HCT116 (cell line): ENCODE results near the gene CAMK2N1. TPM values are rescaled to one million over a fixed set of nuclear protein-coding genes. Genes with fewer than 3 reads are reported as not detected.

Experiments used
- ATAC-seq: fragments of 200-7000 bp; cut with Tn5 transposase; 2 replicates; pipeline ENCODE4 v1.9.1; 2020; ENCODE audit warnings: mild to moderate bottlenecking, moderate library complexity
- BruUV-seq: library from RNA; stranded (reverse); fragments of 400-500 nt; replicated peaks from 2 replicates; lab custom pipeline; 2021; lab: Mats Ljungman, UMichigan
- CTCF ChIA-PET: fragments of 300-600 bp; sonication (Branson Sonifier 250); formaldehyde crosslinking; loops from one replicate; lab custom pipeline; 2021; ENCODE audit warnings: antibody characterized with exemption; lab: Charles Lee
- POLR2A ChIA-PET: fragments of 300-600, 350-600 bp; sonication (Branson Sonifier 250); formaldehyde crosslinking; loops from one replicate; lab custom pipeline; 2021; ENCODE audit warnings: antibody characterized with exemption; lab: Charles Lee
- RAD21 ChIA-PET, 2 experiments: fragments of 300-600 bp; sonication (Branson Sonifier 250); formaldehyde crosslinking; loops; one replicate each; lab custom pipeline; 2023; ENCODE audit warnings: low total read pairs in 2 of 2; ENCODE audit not compliant: uncharacterized antibody in 2 of 2, unreplicated experiment in 2 of 2, low non-redundant PET in 1 of 2; lab: Charles Lee
- DNase-seq: peaks from one replicate; pipeline ENCODE4 v3.0.0-alpha.2; 2010; ENCODE audit warnings: low read depth, low spot score
- H2AFZ ChIP-seq: fragments of 200-600 bp; shearing (Covaris generic), sonication (generic); 2 replicates; pipeline ENCODE4 v1.6.1; 2017; ENCODE audit warnings: low read depth, mixed run types, mixed read lengths, antibody characterized with exemption, low read length; ENCODE audit not compliant: poor library complexity, severe bottlenecking
- H3K27ac ChIP-seq: 2 replicates; pipeline ENCODE4 v1.5.1; 2012; ENCODE audit warnings: low read depth, low read length
- H3K27me3 ChIP-seq: fragments of 200-600 bp; sonication (generic); 2 replicates; pipeline ENCODE4 v1.6.1; 2016; ENCODE audit warnings: mixed run types, low read length, mixed read lengths; ENCODE audit not compliant: insufficient read depth
- H3K36me3 ChIP-seq, 2 experiments: fragments of 200-500 bp in 1 of 2; fragments of 200-600 bp in 1 of 2; sonication (Bioruptor generic) in 1 of 2; sonication (generic) in 1 of 2; 2 replicates each; pipeline versions ENCODE4 v1.5.1 to v1.6.1; 2014 to 2016; ENCODE audit warnings: low read length in 2 of 2, inconsistent platforms in 1 of 2, mixed read lengths in 1 of 2, mixed run types in 1 of 2; ENCODE audit not compliant: insufficient read depth in 2 of 2, control insufficient read depth in 1 of 2
- H3K4me1 ChIP-seq, 2 experiments: fragments of 200-600 bp in 1 of 2; sonication (generic) in 1 of 2; 2 replicates each; pipeline versions ENCODE4 v1.5.1 to v1.6.1; 2012 to 2017; ENCODE audit warnings: low read length in 2 of 2, inconsistent platforms in 1 of 2, mild to moderate bottlenecking in 1 of 2, mixed read lengths in 1 of 2, mixed run types in 1 of 2, moderate library complexity in 1 of 2; ENCODE audit not compliant: insufficient read depth in 2 of 2, control insufficient read depth in 1 of 2
- H3K4me2 ChIP-seq: fragments of 200-600 bp; sonication (generic); 2 replicates; pipeline ENCODE4 v1.6.1; 2017; ENCODE audit warnings: mixed run types, low read length, mixed read lengths
- H3K4me3 ChIP-seq, 2 experiments: fragments of 200-600 bp in 1 of 2; sonication (generic) in 1 of 2; replicated peaks in 1 of 2; 2 replicates each; pipeline ENCODE4 v1.5.1; 2011 to 2016; ENCODE audit warnings: low read length in 2 of 2, control low read depth in 1 of 2, low read depth in 1 of 2, mild to moderate bottlenecking in 1 of 2, mixed read lengths in 1 of 2, mixed run types in 1 of 2
- H3K79me2 ChIP-seq: fragments of 200-600 bp; sonication (generic); 2 replicates; pipeline ENCODE4 v1.6.1; 2017; ENCODE audit warnings: mild to moderate bottlenecking, mixed run types, low read length, moderate library complexity, mixed read lengths; ENCODE audit not compliant: insufficient read depth
- H3K9ac ChIP-seq: fragments of 200-600 bp; sonication (generic); 2 replicates; pipeline ENCODE4 v1.6.1; 2016; ENCODE audit warnings: low read length, mixed read lengths
- H3K9me2 ChIP-seq: fragments of 200-600 bp; sonication (generic), shearing (Covaris generic); 2 replicates; pipeline ENCODE4 v1.6.1; 2017; ENCODE audit warnings: mixed run types, mild to moderate bottlenecking, moderate library complexity; ENCODE audit not compliant: insufficient read depth
- H3K9me3 ChIP-seq, 2 experiments: fragments of 200-500 bp in 1 of 2; fragments of 200-600 bp in 1 of 2; sonication (Bioruptor generic) in 1 of 2; sonication (generic) in 1 of 2; 2 replicates each; pipeline ENCODE4 v1.6.1; 2014 to 2017; ENCODE audit warnings: low read length in 2 of 2, mixed read lengths in 2 of 2, inconsistent platforms in 1 of 2, low read depth in 1 of 2, mild to moderate bottlenecking in 1 of 2, mixed run types in 1 of 2, moderate library complexity in 1 of 2; ENCODE audit not compliant: control insufficient read depth in 1 of 2, insufficient read depth in 1 of 2
- H4K20me1 ChIP-seq: fragments of 200-600 bp; sonication (generic), shearing (Covaris generic); 2 replicates; pipeline ENCODE4 v1.6.1; 2017; ENCODE audit warnings: mixed run types, mild to moderate bottlenecking, moderate library complexity; ENCODE audit not compliant: insufficient read depth
- CBX3 ChIP-seq: IDR thresholded peaks from 2 replicates; pipeline ENCODE4 v1.6.1; 2012; ENCODE audit warnings: low read depth
- CEBPB ChIP-seq: IDR thresholded peaks from 2 replicates; pipeline ENCODE4 v1.6.1; 2012; ENCODE audit warnings: low read depth
- CTCF ChIP-seq, 3 experiments: fragments of 200-600 bp in 1 of 3; sonication (generic) in 1 of 3; IDR thresholded peaks in 2 of 3; conservative IDR thresholded peaks in 1 of 3; 2 replicates each; pipeline ENCODE4 v1.5.1; 2012 to 2017; ENCODE audit warnings: low read depth in 2 of 3, low read length in 2 of 3, antibody characterized with exemption in 1 of 3, borderline replicate concordance in 1 of 3, control low read depth in 1 of 3, mild to moderate bottlenecking in 1 of 3, mixed read lengths in 1 of 3, mixed run types in 1 of 3, moderate library complexity in 1 of 3; ENCODE audit not compliant: insufficient read depth in 1 of 3
- EGR1 ChIP-seq: IDR thresholded peaks from 2 replicates; pipeline ENCODE4 v1.6.1; 2012; ENCODE audit warnings: low read depth
- ELF1 ChIP-seq: IDR thresholded peaks from 2 replicates; pipeline ENCODE4 v1.6.1; 2012; ENCODE audit warnings: low read depth, borderline replicate concordance
- EZH2 ChIP-seq: fragments of 200-600 bp; sonication (generic); IDR thresholded peaks from 2 replicates; pipeline ENCODE4 v1.6.1; 2017; ENCODE audit warnings: antibody characterized with exemption, mixed run types
- EZH2phosphoT487 ChIP-seq: fragments of 200-600 bp; IDR thresholded peaks from 2 replicates; pipeline ENCODE4 v1.6.1; 2018; ENCODE audit warnings: antibody characterized with exemption, borderline replicate concordance
- FOSL1 ChIP-seq: IDR thresholded peaks from 2 replicates; pipeline ENCODE4 v1.6.1; 2012; ENCODE audit warnings: low read depth
- MAX ChIP-seq: IDR thresholded peaks from 2 replicates; pipeline ENCODE4 v1.6.1; 2012
- POLR2A ChIP-seq: IDR thresholded peaks from 2 replicates; pipeline ENCODE4 v1.7.0; 2011; ENCODE audit warnings: borderline replicate concordance; ENCODE audit not compliant: insufficient read depth, insufficient read length; ENCODE audit errors: extremely low read depth
- REST ChIP-seq: IDR thresholded peaks from 2 replicates; pipeline ENCODE4 v1.6.1; 2012; ENCODE audit warnings: low read depth
- SP1 ChIP-seq: IDR thresholded peaks from 2 replicates; pipeline ENCODE4 v1.6.1; 2012; ENCODE audit warnings: low read depth
- SRF ChIP-seq: IDR thresholded peaks from 2 replicates; pipeline ENCODE4 v1.6.1; 2012; ENCODE audit warnings: low read depth
- TCF7L2 ChIP-seq: IDR thresholded peaks from 2 replicates; pipeline ENCODE4 v1.7.0; 2011; ENCODE audit warnings: borderline replicate concordance, inconsistent platforms; ENCODE audit not compliant: insufficient read depth, insufficient read length; ENCODE audit errors: extremely low read depth
- YY1 ChIP-seq: IDR thresholded peaks from 2 replicates; pipeline ENCODE4 v1.6.1; 2011; ENCODE audit warnings: low read length, low read depth, moderate library complexity, mild to moderate bottlenecking; ENCODE audit not compliant: insufficient replicate concordance; ENCODE audit errors: extremely low read depth
- ZFX ChIP-seq: fragments of 450-650 bp; IDR thresholded peaks from 2 replicates; pipeline ENCODE4 v1.6.1; 2017
- ZNF274 ChIP-seq: fragments of 200-500 bp; sonication (Bioruptor generic); IDR thresholded peaks from 2 replicates; pipeline ENCODE4 v1.6.1; 2014; ENCODE audit warnings: mild to moderate bottlenecking, low read depth, low read length, inconsistent platforms
- intact Hi-C: fragments of 100-400 bp; cut with micrococcal nuclease; formaldehyde crosslinking; loops from 2 replicates; pipeline ENCODE4 v1.10.0; 2022
- total RNA-seq: library from RNA; stranded (reverse); gene quantifications from one replicate; pipeline ENCODE4 v1.2.1, GENCODE V29; 2021; ENCODE audit not compliant: unreplicated experiment

The CAMK2N1 gene
- total RNA-seq, 1 experiment from 2014 or later, result 20.5 TPM

- ChIA-PET RAD21 (no interaction called here), CTCF (no interaction called here)
- no peak for DNase-seq
These were observed 36.2 kb downstream of the CAMK2N1 start for GRCh38 chr1:20449735-20450311.

More at GRCh38 chr1:20449735-20450311, 36.2 kb downstream of the CAMK2N1 start:
- H3K36me3 ChIP-seq, result no peaks in the 10 kb centered on the region
- H3K4me1 ChIP-seq, result peaks cover 0 to 7% of the 10 kb centered on the region in 2 experiments; a peak in 2 of 4 replicates
- no peak overlapping the region for H3K27ac ChIP-seq
- H4K20me1 ChIP-seq, result no peaks in the 10 kb centered on the region
- no peaks in the 10 kb centered on the region for H3K79me2 ChIP-seq
- H3K4me3 ChIP-seq, result no peak overlapping the region
- no peak overlapping the region for H2AFZ ChIP-seq
- H3K9me3 ChIP-seq, result no peaks in the 10 kb centered on the region
- ATAC-seq, result no peak
- H3K27me3 ChIP-seq, result no peaks in the 10 kb centered on the region; the same call in 1 of the 2 replicates
- no peak overlapping the region for H3K4me2 ChIP-seq
- POLR2A ChIA-PET, result no interaction called here
- no peak overlapping the region for H3K9ac ChIP-seq
- intact Hi-C loops, result no loop called here
- no peak for TF ChIP-seq SP1
- TF ChIP-seq REST, result no peak
- TF ChIP-seq ZFX, result no peak
- TF ChIP-seq ZNF274, result no peak
- TF ChIP-seq EZH2phosphoT487, result no peak
- no peak for TF ChIP-seq YY1
- TF ChIP-seq MAX, result no peak
- no peak for TF ChIP-seq CTCF (IDR thresholded peaks at IDR 0.05 in 2 of 3, conservative IDR thresholded peaks at IDR 0.05 in 1 of 3; ENCODE audit: borderline replicate concordance in 1 of 3, insufficient read depth in 1 of 3, low read depth in 2 of 3, low read length in 2 of 3)
- no peak for TF ChIP-seq EZH2
- TF ChIP-seq EGR1, result no peak
- no peak for TF ChIP-seq POLR2A
- TF ChIP-seq FOSL1, result no peak
- TF ChIP-seq CBX3, result no peak
- no peak for TF ChIP-seq TCF7L2
- TF ChIP-seq ELF1, result no peak
- no peak for TF ChIP-seq SRF
- TF ChIP-seq CEBPB, result no peak
- no peaks in the 10 kb centered on the region for H3K9me2 ChIP-seq
- no TSS peak for BruUV-seq
